ENCODE data around the gene SLC47A2.

- TF ChIP-seq CTCF (IDR thresholded peaks at IDR 0.05; ENCODE audit: borderline replicate concordance, extremely low read depth, low read length, poor library complexity, severe bottlenecking) (no peak), EZH2 (IDR thresholded peaks at IDR 0.05; ENCODE audit: borderline replicate concordance, low read depth, low read length, severe bottlenecking) (no peak)
These were observed 39.6 kb upstream of the SLC47A2 start for GRCh38 chr17:19755821-19756510.

All from DND-41 (cell line).